HG03159 (cell line): ENCODE data around the gene TREML2.

Experiments used
- ATAC-seq: cut with Tn5 transposase; IDR thresholded peaks from one replicate; pipeline ENCODE4 v1.9.1; 2021; ENCODE audit warnings: mild to moderate bottlenecking, moderate library complexity; ENCODE audit not compliant: unreplicated experiment

Gene TREML2

DNA sequence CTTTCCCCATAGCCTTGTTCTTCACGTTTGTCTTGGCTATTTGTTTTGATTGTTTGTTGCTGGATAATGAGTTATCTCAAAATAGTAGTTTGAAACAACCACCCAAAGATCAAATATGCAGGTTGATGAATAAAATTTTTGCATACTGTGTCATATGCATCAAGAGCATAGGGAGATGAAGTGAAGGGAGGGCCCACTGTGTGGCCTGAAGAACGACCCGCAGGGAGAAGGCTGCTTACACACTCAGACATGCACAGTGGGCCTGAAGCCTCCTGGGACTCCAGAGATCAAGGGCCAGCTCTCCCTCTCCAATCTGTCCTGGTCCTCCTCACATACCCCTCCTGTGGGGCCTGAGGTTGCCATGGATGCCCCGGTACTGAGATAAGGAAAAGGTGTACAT, 21.8 kb downstream of the TREML2 start:
- no peak for ATAC-seq

DNA sequence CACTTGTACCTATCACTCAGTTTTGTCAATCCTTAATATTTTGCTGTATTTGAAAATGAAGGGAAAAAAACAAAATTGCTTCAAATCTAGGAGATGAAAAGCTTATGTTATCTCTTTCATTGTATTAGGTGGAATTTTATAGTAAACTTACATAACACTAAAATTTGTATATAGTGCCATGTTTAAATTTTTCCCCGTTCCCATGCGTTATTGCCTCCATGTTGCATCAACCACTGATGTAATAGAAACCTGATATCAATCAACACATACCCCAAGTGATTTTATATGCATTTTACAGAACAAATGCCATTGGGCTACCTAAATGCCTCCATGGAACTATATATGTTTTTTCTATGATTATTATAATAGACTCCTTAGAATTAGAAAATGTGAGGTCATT, 23.3 kb downstream of the TREML2 start:
- ATAC-seq, result no peak

DNA sequence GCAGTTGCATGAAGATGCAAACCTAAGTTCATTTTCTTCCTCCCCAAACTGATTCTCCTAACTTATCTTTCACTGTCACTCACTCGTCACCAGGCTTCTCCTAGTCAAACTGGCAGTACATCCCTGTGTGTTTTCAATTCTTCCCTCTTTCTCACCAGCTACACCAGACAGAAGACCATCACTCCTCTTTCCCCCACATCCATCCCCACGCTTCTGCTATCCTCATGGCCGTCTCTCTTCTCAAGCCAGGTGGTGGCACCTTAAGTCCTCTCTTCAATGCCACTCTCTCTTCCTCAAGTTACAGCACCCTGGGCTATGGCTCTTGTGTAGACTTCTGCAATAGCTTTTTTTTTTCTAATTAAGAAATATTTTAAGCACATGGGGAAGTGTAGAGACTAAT, 23.7 kb downstream of the TREML2 start:
- no peak for ATAC-seq

GRCh38 chr6:41176189-41176588, 24.8 kb downstream of the TREML2 start:
- no peak for ATAC-seq

GRCh38 chr6:41175084-41175483, 25.9 kb downstream of the TREML2 start:
- no peak for ATAC-seq

DNA sequence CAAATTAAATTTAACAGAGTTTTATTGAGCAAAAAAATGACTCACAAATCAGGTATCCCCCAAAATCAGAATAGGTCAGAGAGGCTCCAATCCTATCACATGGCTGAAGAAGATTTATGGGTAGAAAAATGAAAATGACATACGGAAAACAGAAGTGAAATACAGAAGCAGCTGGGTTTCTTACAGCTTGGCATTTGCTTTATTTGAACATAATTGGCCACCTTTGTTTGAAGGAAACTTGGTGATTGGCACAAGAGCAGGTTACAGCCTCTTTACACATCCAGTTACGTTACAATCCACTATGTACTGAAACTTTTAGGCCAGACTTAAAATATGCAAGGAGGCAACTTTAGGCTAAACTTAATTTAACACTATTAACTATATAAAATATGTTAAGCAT, 26.3 kb downstream of the TREML2 start:
- ATAC-seq, result no peak

DNA sequence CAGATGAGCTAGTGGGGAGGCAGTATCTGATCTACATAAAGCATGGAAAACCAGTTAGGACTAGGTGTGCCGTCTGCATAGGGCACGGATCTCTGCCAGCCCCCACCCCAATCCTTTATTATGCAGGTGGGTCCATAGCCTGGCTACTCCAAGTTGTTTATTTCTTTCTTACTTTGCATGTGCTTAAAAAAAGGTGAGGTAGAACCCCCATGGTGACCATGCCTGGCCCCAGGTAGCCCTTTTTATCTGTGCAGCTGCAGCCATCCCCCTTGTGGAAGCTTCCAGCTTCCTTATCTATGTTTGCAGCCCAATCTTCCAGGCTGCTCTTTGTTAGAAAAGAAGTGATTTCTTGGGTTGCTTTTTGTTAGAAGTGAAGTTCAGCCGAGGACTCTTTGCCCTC, 29.0 kb downstream of the TREML2 start:
- ATAC-seq, result no peak

GRCh38 chr6:41170547-41171160, 30.3 kb downstream of the TREML2 start:
- no peak for ATAC-seq

DNA sequence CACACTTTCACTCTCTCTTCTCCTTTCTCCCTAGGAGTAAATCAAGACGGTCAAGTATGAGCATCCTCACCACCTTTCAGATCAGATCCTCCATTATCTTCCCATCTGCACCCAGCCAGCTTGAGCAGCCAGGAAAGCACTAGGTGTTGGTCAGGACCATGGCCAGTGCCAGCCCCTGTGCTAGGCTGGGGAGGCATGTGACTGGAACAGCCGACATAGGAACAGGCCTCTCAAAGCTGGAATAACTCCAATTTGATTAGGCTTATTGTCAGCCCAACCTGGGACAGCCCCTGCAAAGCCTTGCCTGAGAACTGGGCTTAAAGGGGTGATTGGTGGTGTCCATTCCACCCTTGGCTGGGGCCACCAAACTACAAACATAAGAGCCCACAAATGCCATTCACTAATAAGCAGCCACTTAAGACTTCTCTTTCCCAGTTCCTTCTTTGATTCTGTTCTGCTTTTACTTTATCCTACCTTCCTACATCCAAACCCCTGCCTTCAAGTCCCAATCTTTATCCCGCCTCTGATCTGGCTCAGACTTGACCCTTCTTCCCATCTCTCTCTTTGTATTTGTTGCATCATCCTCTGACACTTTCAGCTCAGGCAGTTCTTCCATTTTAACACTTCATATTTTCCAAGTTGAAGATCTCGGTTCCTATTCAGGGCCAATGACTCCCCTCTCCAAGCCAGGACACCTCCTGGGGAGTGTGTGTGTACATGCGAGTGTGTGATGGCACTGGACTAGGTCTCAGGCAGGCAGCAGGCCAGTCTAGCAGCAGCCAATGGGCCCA, 33.6 kb downstream of the TREML2 start:
- no peak for ATAC-seq

GRCh38 chr6:41164551-41165120, 36.3 kb downstream of the TREML2 start:
- ATAC-seq, result no peak

DNA sequence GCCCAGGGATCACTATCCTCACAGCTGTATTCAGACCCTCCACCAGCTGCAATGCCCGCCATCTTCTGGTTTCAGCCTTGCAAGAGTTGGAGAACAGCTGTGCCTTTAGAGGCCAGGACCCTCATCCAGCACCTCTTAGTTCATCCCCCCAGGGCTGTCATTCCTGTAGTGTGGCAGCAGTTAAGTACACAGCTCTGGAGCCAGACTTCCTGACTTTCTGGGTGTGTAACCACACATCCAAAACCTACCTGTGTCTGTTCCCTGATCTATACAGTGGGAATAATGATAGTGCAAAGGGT, 37.6 kb downstream of the TREML2 start:
- ATAC-seq, result no peak

GRCh38 chr6:41162687-41163418, 38.1 kb downstream of the TREML2 start, which contains the start of gene TREM2:
TREM2 (minus strand) TSS chr6:41163116; CDS start chr6:41163082, 34 bp downstream.
- ATAC-seq, result no peak

- ATAC-seq, result no peak
Measured at GRCh38 chr6:41161851-41162552, 38.9 kb downstream of the TREML2 start.

- ATAC-seq, result no peak
Measured at GRCh38 chr6:41161380-41161779, 39.6 kb downstream of the TREML2 start.

- no peak for ATAC-seq
Measured at GRCh38 chr6:41160933-41161332, 40.0 kb downstream of the TREML2 start.

DNA sequence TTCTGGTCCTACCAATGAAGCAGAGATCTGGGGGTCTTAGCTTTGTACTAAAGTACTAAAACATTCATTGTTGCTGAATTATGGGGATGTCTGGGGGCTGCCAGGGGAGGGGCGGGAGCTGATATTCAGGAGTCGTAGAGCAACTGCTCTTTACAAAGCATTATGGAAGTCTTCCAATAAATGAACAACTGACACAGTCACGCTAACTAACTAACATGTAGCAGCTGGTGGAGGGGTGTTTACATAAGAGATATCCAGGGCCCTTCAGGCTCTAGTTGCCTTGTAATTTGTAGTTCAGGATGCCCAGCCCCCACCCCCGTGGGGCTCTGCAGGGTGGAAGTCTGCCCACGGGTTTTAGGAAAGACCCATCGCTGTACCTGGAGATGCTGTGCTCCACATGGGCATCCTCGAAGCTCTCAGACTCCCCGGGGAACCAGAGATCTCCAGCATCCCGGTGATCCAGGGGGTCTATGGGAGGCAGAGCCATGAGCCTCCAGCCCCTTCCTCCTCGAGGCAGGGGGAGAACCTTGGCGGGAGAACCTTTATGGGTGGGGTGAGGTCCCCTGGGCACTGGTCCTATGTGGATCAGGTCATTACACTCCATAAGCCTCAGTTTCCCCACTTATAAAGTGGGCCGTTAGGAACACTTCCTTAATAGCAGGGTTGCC, 41.4 kb downstream of the TREML2 start:
- no peak for ATAC-seq

DNA sequence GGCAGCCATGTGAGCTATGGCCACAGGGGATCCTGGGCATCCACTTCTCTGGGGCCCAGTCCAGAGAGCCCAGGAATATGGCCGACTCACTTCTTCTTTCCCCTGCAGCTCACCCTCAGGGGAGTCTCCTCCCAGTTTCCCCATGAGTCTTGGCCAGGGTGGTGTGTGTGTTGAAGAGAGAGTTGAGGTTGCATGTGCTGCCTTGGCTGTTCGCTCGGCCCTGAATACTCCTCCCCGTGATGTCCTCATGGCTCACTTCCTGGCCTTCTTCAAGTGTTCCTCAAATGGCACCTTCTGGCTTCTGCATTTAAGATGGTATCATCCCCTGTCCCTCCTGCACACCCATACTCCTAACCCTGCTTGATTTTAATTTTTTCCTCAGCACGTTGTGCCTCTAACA, 43.6 kb downstream of the TREML2 start:
- ATAC-seq, result no peak

GRCh38 chr6:41156771-41157170, 44.2 kb downstream of the TREML2 start:
- ATAC-seq, result no peak

DNA sequence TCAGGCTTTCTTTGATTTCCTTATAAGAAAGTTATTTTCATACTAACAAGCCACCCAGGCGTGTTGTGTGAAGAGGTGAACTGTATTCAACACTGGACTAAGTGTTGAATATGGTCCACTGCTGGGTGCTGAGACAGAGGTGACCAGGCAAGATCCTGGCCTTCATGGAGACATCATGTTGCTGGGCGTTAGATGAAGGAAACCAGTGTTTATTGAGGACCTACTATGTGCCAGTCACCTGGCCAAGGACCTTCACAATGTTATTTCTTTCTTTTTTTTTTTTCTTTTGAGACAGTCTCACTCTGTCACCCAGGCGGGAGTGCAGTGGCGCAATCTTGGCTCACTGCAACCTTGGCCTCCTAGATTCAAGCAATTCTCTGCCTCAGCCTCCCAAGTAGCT, 44.9 kb downstream of the TREML2 start:
- no peak for ATAC-seq

DNA sequence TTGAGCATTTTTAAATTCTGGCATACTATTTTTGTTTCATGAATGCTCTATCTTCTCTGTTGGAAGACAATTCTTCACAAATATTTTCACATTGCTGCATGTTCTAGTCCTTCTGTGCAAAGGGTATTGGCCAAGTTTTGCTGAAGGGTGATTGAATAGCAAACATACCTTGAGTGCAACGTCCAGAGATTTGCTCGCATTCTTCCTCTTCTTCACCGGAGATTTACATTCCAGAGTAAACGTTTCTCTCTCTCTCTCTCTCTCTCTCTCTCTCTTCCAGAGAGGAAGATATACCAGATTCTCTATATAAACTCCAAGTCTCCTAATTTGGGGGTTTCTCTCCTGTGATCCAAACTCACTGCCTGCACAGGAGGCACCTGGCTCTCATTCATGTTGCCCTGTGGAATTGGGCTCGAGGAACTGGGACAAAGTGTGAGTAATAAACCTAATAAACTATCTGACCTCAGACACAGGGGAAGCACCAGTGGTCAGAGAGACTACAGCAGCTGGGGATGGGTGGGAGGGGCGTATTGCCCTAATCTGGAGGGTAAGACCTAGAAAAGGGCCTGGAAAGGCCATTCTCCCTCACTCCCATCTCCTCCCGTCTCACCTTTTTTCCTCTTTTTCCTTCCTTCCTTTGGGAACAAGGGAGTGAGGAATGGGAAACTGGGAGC, 45.7 kb downstream of the TREML2 start:
- ATAC-seq, result no peak
